ES-I3 (cell line): ENCODE data around the gene TBCA.
"Not testable (repeated sequence)": the region's sequence is repeated elsewhere in the genome, so short reads cannot be mapped to it uniquely, and the experiment has no call there.

Experiments used
- H3K36me3 ChIP-seq: 2 replicates; pipeline ENCODE4 v1.6.1; 2013; ENCODE audit warnings: mild to moderate bottlenecking, low read length, control low read depth, moderate library complexity; ENCODE audit not compliant: insufficient read depth
- H3K4me1 ChIP-seq: 2 replicates; pipeline ENCODE4 v1.6.1; 2013; ENCODE audit warnings: mild to moderate bottlenecking, control low read depth, low read length; ENCODE audit not compliant: insufficient read depth
- H3K9ac ChIP-seq: 2 replicates; pipeline ENCODE4 v1.6.1; 2013; ENCODE audit warnings: low read depth, mild to moderate bottlenecking, low read length, moderate library complexity
- H3K9me3 ChIP-seq: 2 replicates; pipeline ENCODE4 v1.6.1; 2013; ENCODE audit warnings: mild to moderate bottlenecking, low read length, moderate library complexity; ENCODE audit not compliant: control insufficient read depth, insufficient read depth

TBCA gene

DNA sequence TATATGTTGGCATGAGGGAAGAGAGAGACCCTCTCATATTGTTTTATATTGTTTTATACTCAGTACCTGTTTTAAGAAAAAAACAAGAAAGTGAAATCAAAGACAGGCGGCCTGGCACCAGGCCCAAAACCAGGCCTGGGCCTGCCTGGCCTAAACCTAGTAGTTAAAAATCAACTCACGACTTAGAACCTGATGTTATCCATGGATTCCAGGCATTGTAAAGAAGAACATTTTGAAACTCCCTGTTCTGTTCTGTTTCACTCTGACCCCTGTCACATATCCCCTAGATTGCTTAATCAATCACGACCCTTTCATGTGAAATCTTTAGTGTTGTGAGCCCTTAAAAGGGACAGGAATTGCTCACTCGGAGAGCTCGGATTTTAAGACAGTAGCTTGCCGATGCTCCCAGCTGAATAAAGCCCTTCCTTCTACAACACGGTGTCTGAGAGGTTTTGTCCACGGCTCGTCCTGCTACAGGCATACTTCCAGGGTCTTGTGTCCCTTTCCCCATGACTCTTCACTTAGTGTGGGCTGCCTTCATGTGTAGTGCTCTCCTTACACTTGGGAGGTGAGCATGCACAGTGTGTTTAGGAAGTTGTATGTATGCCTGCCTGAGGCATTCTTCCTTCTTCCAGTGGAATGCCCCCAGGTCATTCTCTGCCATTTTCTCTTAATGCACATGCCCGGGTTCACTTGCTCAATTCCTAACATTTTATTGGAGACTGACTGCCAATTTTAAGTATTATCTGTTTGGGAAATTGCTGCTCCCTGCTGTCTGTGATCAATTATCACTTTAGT lies 17.8 kb downstream of the TBCA start:
- Histone ChIP-seq H3K9ac (no peak overlapping the region), H3K36me3 (peaks cover 2% of the 10 kb centered on the region; the same call in 1 of the 2 replicates), H3K9me3 (peaks cover 3% of the 10 kb centered on the region), H3K4me1 (no peaks in the 10 kb centered on the region; the same call in 1 of the 2 replicates)

DNA sequence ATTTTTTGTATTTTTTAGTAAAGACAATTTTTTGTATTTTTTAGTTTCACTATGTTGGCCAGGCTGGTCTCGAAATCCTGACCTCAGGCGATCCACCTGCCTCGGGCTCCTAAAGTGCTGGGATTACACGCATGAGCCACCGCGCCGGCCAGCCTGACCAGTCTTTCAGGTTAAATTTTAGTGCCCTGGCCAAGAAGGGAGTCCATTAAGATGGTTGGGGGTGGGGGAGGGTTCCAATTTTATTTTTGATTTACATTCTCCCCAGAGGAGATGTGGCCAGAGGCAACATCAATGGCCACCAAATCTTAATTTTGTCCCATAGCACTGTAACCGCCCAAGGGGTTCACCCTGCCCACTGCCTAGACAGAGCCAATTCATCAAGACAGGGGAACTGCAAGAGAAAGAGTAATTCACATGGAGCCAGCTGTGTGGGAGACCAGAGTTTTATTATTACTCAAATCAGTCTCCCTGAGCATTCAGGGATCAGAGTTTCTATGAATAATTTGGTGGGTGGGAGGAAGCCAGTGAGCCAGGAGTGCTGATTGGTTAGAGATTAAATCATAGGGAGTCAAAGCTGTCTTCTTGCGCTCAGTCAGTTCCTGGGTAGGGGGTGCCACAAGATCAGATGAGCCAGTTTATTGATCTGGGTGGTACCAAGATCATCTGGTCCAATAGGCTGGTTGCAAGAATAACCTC lies 24.7 kb downstream of the TBCA start:
- Histone ChIP-seq H3K36me3 (peaks cover 2% of the 10 kb centered on the region; the same call in 1 of the 2 replicates), H3K9ac (no peak overlapping the region), H3K9me3 (no peaks in the 10 kb centered on the region), H3K4me1 (peaks cover 22% of the 10 kb centered on the region; the same call in 1 of the 2 replicates)

GRCh38 chr5:77750928-77751327 lies 25.2 kb downstream of the TBCA start:
- H3K9me3 ChIP-seq, H3K9ac ChIP-seq, H3K36me3 ChIP-seq: not testable (repeated sequence)
- peaks cover 22% of the 10 kb centered on the region; the same call in 1 of the 2 replicates for H3K4me1 ChIP-seq

- Histone ChIP-seq H3K36me3 (no peaks in the 10 kb centered on the region), H3K4me1 (peaks cover 22% of the 10 kb centered on the region; the same call in 1 of the 2 replicates), H3K9ac (no peak overlapping the region), H3K9me3 (no peaks in the 10 kb centered on the region)
Measured at GRCh38 chr5:77748160-77748559, 28.0 kb downstream of the TBCA start.

DNA sequence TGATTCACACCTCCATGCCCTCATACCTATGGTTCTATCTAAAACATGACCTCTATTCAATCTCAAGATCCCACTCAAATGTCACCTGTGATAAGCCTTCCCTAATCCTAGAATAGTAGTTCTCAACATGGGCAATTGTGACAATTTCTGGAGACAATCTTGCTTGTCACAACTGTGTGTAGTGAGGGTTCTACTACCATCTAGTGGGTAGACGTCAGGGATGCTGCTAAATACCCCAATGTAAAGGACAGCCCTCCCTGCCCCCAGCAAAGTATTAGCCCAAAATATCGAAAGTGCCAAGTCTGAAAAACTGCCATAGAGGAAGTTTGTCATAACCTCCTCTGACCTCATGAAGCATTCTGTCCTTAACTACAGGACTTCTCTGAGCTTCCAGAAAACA lies 32.0 kb downstream of the TBCA start:
- H3K36me3 ChIP-seq = no peaks in the 10 kb centered on the region; the same call in 1 of the 2 replicates
- peaks cover 5% of the 10 kb centered on the region; the same call in 1 of the 2 replicates for H3K4me1 ChIP-seq
- no peak overlapping the region for H3K9ac ChIP-seq
- H3K9me3 ChIP-seq = no peaks in the 10 kb centered on the region

GRCh38 chr5:77743181-77743580 lies 33.0 kb downstream of the TBCA start:
- Histone ChIP-seq H3K9ac (no peak overlapping the region), H3K9me3 (no peaks in the 10 kb centered on the region), H3K4me1 (peaks cover 1% of the 10 kb centered on the region; the same call in 1 of the 2 replicates), H3K36me3 (no peaks in the 10 kb centered on the region; the same call in 1 of the 2 replicates)

DNA sequence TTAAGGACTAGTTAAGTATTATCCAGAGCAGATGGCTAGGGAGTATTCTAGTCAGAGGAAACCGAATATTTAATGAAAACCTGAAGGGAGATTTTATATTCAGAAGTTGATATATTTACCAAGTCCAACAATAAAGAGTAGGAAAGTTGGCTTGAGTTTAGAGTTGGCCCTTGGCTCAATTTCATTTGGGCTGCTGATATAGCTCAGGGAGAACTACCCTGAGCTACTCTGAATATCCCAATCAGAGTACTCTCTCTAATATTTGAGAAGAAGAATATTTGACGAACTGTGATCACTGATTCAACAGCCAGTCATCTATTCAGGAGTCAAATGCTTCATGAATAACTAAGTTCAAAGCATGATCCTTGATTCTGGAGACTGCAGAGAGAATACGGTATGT lies 34.5 kb downstream of the TBCA start:
- no peaks in the 10 kb centered on the region for H3K4me1 ChIP-seq
- no peaks in the 10 kb centered on the region; the same call in 1 of the 2 replicates for H3K36me3 ChIP-seq
- no peak overlapping the region for H3K9ac ChIP-seq
- no peaks in the 10 kb centered on the region for H3K9me3 ChIP-seq

- no peaks in the 10 kb centered on the region for H3K4me1 ChIP-seq
- no peaks in the 10 kb centered on the region for H3K9me3 ChIP-seq
- H3K36me3 ChIP-seq = no peaks in the 10 kb centered on the region; the same call in 1 of the 2 replicates
- H3K9ac ChIP-seq = no peak overlapping the region
Measured at GRCh38 chr5:77734885-77735284, 41.3 kb downstream of the TBCA start.

- Histone ChIP-seq H3K4me1 (no peaks in the 10 kb centered on the region), H3K36me3 (no peaks in the 10 kb centered on the region), H3K9me3 (no peaks in the 10 kb centered on the region), H3K9ac (no peak overlapping the region)
Measured at GRCh38 chr5:77733130-77733529, 43.0 kb downstream of the TBCA start.

- Histone ChIP-seq H3K36me3 (no peaks in the 10 kb centered on the region), H3K4me1 (no peaks in the 10 kb centered on the region), H3K9me3 (no peaks in the 10 kb centered on the region), H3K9ac (no peak overlapping the region)
Measured at GRCh38 chr5:77727190-77727589, 48.9 kb downstream of the TBCA start.

GRCh38 chr5:77725616-77726015 lies 50.5 kb downstream of the TBCA start:
- H3K4me1 ChIP-seq = no peaks in the 10 kb centered on the region
- H3K9ac ChIP-seq = no peak overlapping the region
- no peaks in the 10 kb centered on the region for H3K9me3 ChIP-seq
- no peaks in the 10 kb centered on the region for H3K36me3 ChIP-seq

- Histone ChIP-seq H3K9me3 (no peaks in the 10 kb centered on the region), H3K4me1 (no peaks in the 10 kb centered on the region), H3K9ac (no peak overlapping the region), H3K36me3 (no peaks in the 10 kb centered on the region)
Measured at GRCh38 chr5:77724934-77725333, 51.2 kb downstream of the TBCA start.

- no peak overlapping the region for H3K9ac ChIP-seq
- H3K4me1 ChIP-seq = no peaks in the 10 kb centered on the region
- no peaks in the 10 kb centered on the region for H3K36me3 ChIP-seq
- H3K9me3 ChIP-seq = no peaks in the 10 kb centered on the region
Measured at GRCh38 chr5:77719666-77720363, 56.3 kb downstream of the TBCA start.

- no peaks in the 10 kb centered on the region for H3K9me3 ChIP-seq
- H3K9ac ChIP-seq = no peak overlapping the region
- no peaks in the 10 kb centered on the region for H3K4me1 ChIP-seq
- no peaks in the 10 kb centered on the region for H3K36me3 ChIP-seq
Measured at GRCh38 chr5:77718934-77719610, 57.1 kb downstream of the TBCA start.
